ENCODE results near the gene TENM3.

DNA sequence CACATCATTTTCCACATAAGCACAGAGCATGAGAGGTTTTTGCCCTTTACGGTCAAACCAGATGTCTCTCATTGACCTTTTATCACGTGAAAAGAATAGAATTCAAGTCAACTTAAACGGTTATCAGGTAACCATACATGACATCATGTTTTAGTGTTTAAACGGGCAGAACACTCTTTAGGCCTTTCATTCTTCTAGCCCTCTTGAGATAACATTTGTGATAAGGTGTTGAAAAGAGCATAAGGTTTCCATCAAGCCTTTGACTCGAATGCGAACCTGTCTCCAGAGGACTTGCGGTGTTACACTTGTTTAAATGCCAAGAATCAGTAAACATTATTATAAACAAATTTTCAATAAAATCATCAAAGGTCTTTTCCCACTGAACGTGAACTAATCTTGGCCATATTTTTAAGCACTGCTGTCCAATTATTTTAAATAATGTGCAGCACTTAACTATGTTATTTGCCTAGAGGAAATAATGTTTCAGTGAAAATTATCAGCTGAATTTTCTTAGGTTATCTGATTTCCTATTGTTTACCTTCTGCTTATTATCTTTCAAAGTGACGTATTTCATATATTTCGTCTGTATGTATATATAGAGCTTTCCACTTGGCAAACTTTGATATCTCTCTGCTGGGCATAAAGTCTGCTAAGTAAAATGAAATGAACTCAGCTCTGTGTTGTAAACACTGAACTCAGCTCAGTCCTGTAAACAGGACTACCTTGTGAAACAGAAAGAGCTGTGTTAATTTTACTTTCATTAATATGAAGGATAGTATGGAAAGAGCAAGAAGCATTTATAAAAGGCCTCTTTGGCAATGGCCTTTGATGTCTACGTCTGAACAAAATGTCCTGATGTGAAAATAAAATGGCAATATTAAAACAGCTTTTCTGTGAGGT, 33.3 kb downstream of the TENM3 start:
- TF ChIP-seq, protein P1, sequence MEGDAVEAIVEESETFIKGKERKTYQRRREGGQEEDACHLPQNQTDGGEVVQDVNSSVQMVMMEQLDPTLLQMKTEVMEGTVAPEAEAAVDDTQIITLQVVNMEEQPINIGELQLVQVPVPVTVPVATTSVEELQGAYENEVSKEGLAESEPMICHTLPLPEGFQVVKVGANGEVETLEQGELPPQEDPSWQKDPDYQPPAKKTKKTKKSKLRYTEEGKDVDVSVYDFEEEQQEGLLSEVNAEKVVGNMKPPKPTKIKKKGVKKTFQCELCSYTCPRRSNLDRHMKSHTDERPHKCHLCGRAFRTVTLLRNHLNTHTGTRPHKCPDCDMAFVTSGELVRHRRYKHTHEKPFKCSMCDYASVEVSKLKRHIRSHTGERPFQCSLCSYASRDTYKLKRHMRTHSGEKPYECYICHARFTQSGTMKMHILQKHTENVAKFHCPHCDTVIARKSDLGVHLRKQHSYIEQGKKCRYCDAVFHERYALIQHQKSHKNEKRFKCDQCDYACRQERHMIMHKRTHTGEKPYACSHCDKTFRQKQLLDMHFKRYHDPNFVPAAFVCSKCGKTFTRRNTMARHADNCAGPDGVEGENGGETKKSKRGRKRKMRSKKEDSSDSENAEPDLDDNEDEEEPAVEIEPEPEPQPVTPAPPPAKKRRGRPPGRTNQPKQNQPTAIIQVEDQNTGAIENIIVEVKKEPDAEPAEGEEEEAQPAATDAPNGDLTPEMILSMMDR (IDR thresholded peaks at IDR 0.05; ENCODE audit: insufficient read depth, low read length, poor library complexity, severe bottlenecking): no peak
- TF ChIP-seq EZH2phosphoT487 (conservative IDR thresholded peaks at IDR 0.05; ENCODE audit: low read length): no peak
